Measurements from ENCODE around the gene CRADD. TPM values are rescaled to one million over a fixed set of nuclear protein-coding genes. Genes with fewer than 3 reads are reported as not detected.

Gene CRADD
- total RNA-seq, 1 experiment from 2014 or later: 18.3 TPM

- Histone ChIP-seq H3K9me2 (replicated peaks; ENCODE audit: insufficient read depth, low read length) (no peaks in the 10 kb centered on the region), H3K79me2 (ENCODE audit: low read length) (no peaks in the 10 kb centered on the region), H3K9me3 (ENCODE audit: low read length) (no peaks in the 10 kb centered on the region), H3K36me3 (ENCODE audit: insufficient read depth, low read length) (no peaks in the 10 kb centered on the region), H3K4me1 (ENCODE audit: low read length) (peaks cover 23% of the 10 kb centered on the region), H4K20me1 (ENCODE audit: insufficient read depth, low read depth, low read length) (no peaks in the 10 kb centered on the region), H3K4me3 (ENCODE audit: low read length) (no peak overlapping the region), H3K9ac (ENCODE audit: low read length) (no peak overlapping the region), H3K4me2 (ENCODE audit: low read depth, low read length, poor library complexity, severe bottlenecking) (peak overlapping the region; percentile 73), H3K27me3 (ENCODE audit: low read length) (0 out of 2 replicates have a peak, but pooled peaks cover 3% of the 10 kb centered on the region), H2AFZ (ENCODE audit: low read length) (no peak overlapping the region), H3K27ac (ENCODE audit: low read length) (no peak overlapping the region)
- DNase-seq: no peak
Measured at GRCh38 chr12:93743229-93743998, 66.2 kb downstream of the CRADD start.

GRCh38 chr12:93743999-93744689, 67.0 kb downstream of the CRADD start:
- H3K27ac ChIP-seq (ENCODE audit: low read length): no peak overlapping the region
- H4K20me1 ChIP-seq (ENCODE audit: insufficient read depth, low read depth, low read length): no peaks in the 10 kb centered on the region
- no peak overlapping the region for H3K4me2 ChIP-seq (ENCODE audit: low read depth, low read length, poor library complexity, severe bottlenecking)
- no peaks in the 10 kb centered on the region for H3K79me2 ChIP-seq (ENCODE audit: low read length)
- no peaks in the 10 kb centered on the region for H3K9me3 ChIP-seq (ENCODE audit: low read length)
- H3K36me3 ChIP-seq (ENCODE audit: insufficient read depth, low read length): no peaks in the 10 kb centered on the region
- H3K27me3 ChIP-seq (ENCODE audit: low read length): 0 out of 2 replicates have a peak, but pooled peaks cover 3% of the 10 kb centered on the region
- no peak overlapping the region for H3K9ac ChIP-seq (ENCODE audit: low read length)
- H3K4me1 ChIP-seq (ENCODE audit: low read length): peaks cover 23% of the 10 kb centered on the region
- H3K9me2 ChIP-seq (replicated peaks; ENCODE audit: insufficient read depth, low read length): no peaks in the 10 kb centered on the region
- H2AFZ ChIP-seq (ENCODE audit: low read length): no peak overlapping the region
- DNase-seq: no peak
- no peak overlapping the region for H3K4me3 ChIP-seq (ENCODE audit: low read length)

GRCh38 chr12:93745286-93745685, 68.1 kb downstream of the CRADD start:
- Histone ChIP-seq H3K4me3 (ENCODE audit: low read length) (no peak overlapping the region), H3K27ac (ENCODE audit: low read length) (no peak overlapping the region), H3K9me3 (ENCODE audit: low read length) (no peaks in the 10 kb centered on the region), H3K9ac (ENCODE audit: low read length) (no peak overlapping the region), H3K9me2 (replicated peaks; ENCODE audit: insufficient read depth, low read length) (no peaks in the 10 kb centered on the region), H3K4me1 (ENCODE audit: low read length) (peaks cover 23% of the 10 kb centered on the region), H3K4me2 (ENCODE audit: low read depth, low read length, poor library complexity, severe bottlenecking) (no peak overlapping the region), H3K27me3 (ENCODE audit: low read length) (0 out of 2 replicates have a peak, but pooled peaks cover 3% of the 10 kb centered on the region), H2AFZ (ENCODE audit: low read length) (no peak overlapping the region), H3K79me2 (ENCODE audit: low read length) (no peaks in the 10 kb centered on the region), H4K20me1 (ENCODE audit: insufficient read depth, low read depth, low read length) (no peaks in the 10 kb centered on the region), H3K36me3 (ENCODE audit: insufficient read depth, low read length) (no peaks in the 10 kb centered on the region)
- no peak for DNase-seq

- H3K36me3 ChIP-seq (ENCODE audit: insufficient read depth, low read length): no peaks in the 10 kb centered on the region
- H3K9me2 ChIP-seq (replicated peaks; ENCODE audit: insufficient read depth, low read length): no peaks in the 10 kb centered on the region
- H3K27me3 ChIP-seq (ENCODE audit: low read length): 0 out of 2 replicates have a peak, but pooled peaks cover 3% of the 10 kb centered on the region
- no peaks in the 10 kb centered on the region for H4K20me1 ChIP-seq (ENCODE audit: insufficient read depth, low read depth, low read length)
- DNase-seq: no peak
- peaks cover 11% of the 10 kb centered on the region for H3K4me1 ChIP-seq (ENCODE audit: low read length)
- H3K9ac ChIP-seq (ENCODE audit: low read length): no peak overlapping the region
- no peaks in the 10 kb centered on the region for H3K9me3 ChIP-seq (ENCODE audit: low read length)
- H2AFZ ChIP-seq (ENCODE audit: low read length): no peak overlapping the region
- H3K4me2 ChIP-seq (ENCODE audit: low read depth, low read length, poor library complexity, severe bottlenecking): no peak overlapping the region
- no peaks in the 10 kb centered on the region for H3K79me2 ChIP-seq (ENCODE audit: low read length)
- no peak overlapping the region for H3K27ac ChIP-seq (ENCODE audit: low read length)
- no peak overlapping the region for H3K4me3 ChIP-seq (ENCODE audit: low read length)
Measured at GRCh38 chr12:93746572-93747168, 69.5 kb downstream of the CRADD start.

GRCh38 chr12:93748672-93749383, 71.7 kb downstream of the CRADD start:
- H3K9ac ChIP-seq (ENCODE audit: low read length): no peak overlapping the region
- no peaks in the 10 kb centered on the region for H3K4me1 ChIP-seq (ENCODE audit: low read length)
- H3K9me2 ChIP-seq (replicated peaks; ENCODE audit: insufficient read depth, low read length): no peaks in the 10 kb centered on the region
- no peaks in the 10 kb centered on the region for H3K27me3 ChIP-seq (ENCODE audit: low read length)
- no peak overlapping the region for H2AFZ ChIP-seq (ENCODE audit: low read length)
- no peaks in the 10 kb centered on the region for H3K79me2 ChIP-seq (ENCODE audit: low read length)
- no peak overlapping the region for H3K27ac ChIP-seq (ENCODE audit: low read length)
- no peak overlapping the region for H3K4me2 ChIP-seq (ENCODE audit: low read depth, low read length, poor library complexity, severe bottlenecking)
- H3K36me3 ChIP-seq (ENCODE audit: insufficient read depth, low read length): no peaks in the 10 kb centered on the region; the same call in 1 of the 2 replicates
- no peaks in the 10 kb centered on the region for H4K20me1 ChIP-seq (ENCODE audit: insufficient read depth, low read depth, low read length)
- H3K9me3 ChIP-seq (ENCODE audit: low read length): no peaks in the 10 kb centered on the region; the same call in 1 of the 2 replicates
- no peak overlapping the region for H3K4me3 ChIP-seq (ENCODE audit: low read length)
- DNase-seq: no peak

- H3K9me3 ChIP-seq (ENCODE audit: low read length): no peaks in the 10 kb centered on the region; the same call in 1 of the 2 replicates
- no peaks in the 10 kb centered on the region for H3K79me2 ChIP-seq (ENCODE audit: low read length)
- no peaks in the 10 kb centered on the region for H3K4me1 ChIP-seq (ENCODE audit: low read length)
- no peak overlapping the region for H3K4me3 ChIP-seq (ENCODE audit: low read length)
- H3K9ac ChIP-seq (ENCODE audit: low read length): no peak overlapping the region
- H2AFZ ChIP-seq (ENCODE audit: low read length): no peak overlapping the region
- DNase-seq: no peak
- no peaks in the 10 kb centered on the region for H3K27me3 ChIP-seq (ENCODE audit: low read length)
- H4K20me1 ChIP-seq (ENCODE audit: insufficient read depth, low read depth, low read length): no peaks in the 10 kb centered on the region
- H3K36me3 ChIP-seq (ENCODE audit: insufficient read depth, low read length): no peaks in the 10 kb centered on the region; the same call in 1 of the 2 replicates
- H3K9me2 ChIP-seq (replicated peaks; ENCODE audit: insufficient read depth, low read length): no peaks in the 10 kb centered on the region
- no peak overlapping the region for H3K4me2 ChIP-seq (ENCODE audit: low read depth, low read length, poor library complexity, severe bottlenecking)
- no peak overlapping the region for H3K27ac ChIP-seq (ENCODE audit: low read length)
Measured at GRCh38 chr12:93749515-93749914, 72.3 kb downstream of the CRADD start.

GRCh38 chr12:93750056-93750455, 72.9 kb downstream of the CRADD start:
- DNase-seq: no peak
- Histone ChIP-seq H3K4me2 (ENCODE audit: low read depth, low read length, poor library complexity, severe bottlenecking) (no peak overlapping the region), H3K9me3 (ENCODE audit: low read length) (no peaks in the 10 kb centered on the region; the same call in 1 of the 2 replicates), H3K4me3 (ENCODE audit: low read length) (no peak overlapping the region), H3K9ac (ENCODE audit: low read length) (no peak overlapping the region), H4K20me1 (ENCODE audit: insufficient read depth, low read depth, low read length) (no peaks in the 10 kb centered on the region), H3K4me1 (ENCODE audit: low read length) (no peaks in the 10 kb centered on the region), H3K36me3 (ENCODE audit: insufficient read depth, low read length) (no peaks in the 10 kb centered on the region; the same call in 1 of the 2 replicates), H2AFZ (ENCODE audit: low read length) (no peak overlapping the region), H3K27me3 (ENCODE audit: low read length) (no peaks in the 10 kb centered on the region), H3K9me2 (replicated peaks; ENCODE audit: insufficient read depth, low read length) (no peaks in the 10 kb centered on the region), H3K79me2 (ENCODE audit: low read length) (no peaks in the 10 kb centered on the region), H3K27ac (ENCODE audit: low read length) (no peak overlapping the region)

Data from Karpas-422 (cell line).